NCI-H524 treated with DMSO at 0.1 percent for 48 hours (cell line): ENCODE data around the gene MTURN.
"Not testable (repeated sequence)": the region's sequence is repeated elsewhere in the genome, so short reads cannot be mapped to it uniquely, and the experiment has no call there.

Experiments used
- DNase-seq: peaks from one replicate; lab custom pipeline; 2025; lab: John Stamatoyannopoulos, UW

MTURN gene

GRCh38 chr7:30178748-30179436 lies 44.1 kb downstream of the MTURN start:
- DNase-seq: no peak

GRCh38 chr7:30180718-30181117 lies 45.9 kb downstream of the MTURN start:
- DNase-seq: no peak

- DNase-seq: no peak
Measured at GRCh38 chr7:30181211-30181610, 46.4 kb downstream of the MTURN start.

- DNase-seq: no peak
Measured at GRCh38 chr7:30181736-30182522, 47.1 kb downstream of the MTURN start.

GRCh38 chr7:30182814-30183213 lies 48.0 kb downstream of the MTURN start:
- DNase-seq: no peak

GRCh38 chr7:30183749-30184369 lies 49.1 kb downstream of the MTURN start:
- no peak for DNase-seq

GRCh38 chr7:30184791-30185487 lies 50.2 kb downstream of the MTURN start:
- no peak for DNase-seq

- DNase-seq: no peak
Measured at GRCh38 chr7:30185496-30185895, 50.7 kb downstream of the MTURN start.

GRCh38 chr7:30186725-30187124 lies 51.9 kb downstream of the MTURN start:
- no peak for DNase-seq

- no peak for DNase-seq
Measured at GRCh38 chr7:30187513-30187912, 52.7 kb downstream of the MTURN start.

GRCh38 chr7:30188381-30188780 lies 53.6 kb downstream of the MTURN start:
- not testable (repeated sequence) for DNase-seq

- DNase-seq: no peak
Measured at GRCh38 chr7:30188811-30189210, 54.0 kb downstream of the MTURN start.

- no peak for DNase-seq
Measured at GRCh38 chr7:30191809-30192208, 57.0 kb downstream of the MTURN start.

- DNase-seq: no peak
Measured at GRCh38 chr7:30193336-30193943, 58.7 kb downstream of the MTURN start.

- no peak for DNase-seq
Measured at GRCh38 chr7:30196408-30196807, 61.6 kb downstream of the MTURN start.

- no peak for DNase-seq
Measured at GRCh38 chr7:30197438-30197837, 62.7 kb downstream of the MTURN start.

GRCh38 chr7:30199271-30199670 lies 64.5 kb downstream of the MTURN start:
- no peak for DNase-seq

- no peak for DNase-seq
Measured at GRCh38 chr7:30200591-30200990, 65.8 kb downstream of the MTURN start.

GRCh38 chr7:30201161-30201666 lies 66.4 kb downstream of the MTURN start:
- DNase-seq: no peak

- DNase-seq: no peak
Measured at GRCh38 chr7:30201921-30202320, 67.1 kb downstream of the MTURN start.

GRCh38 chr7:30202671-30203070 lies 67.9 kb downstream of the MTURN start:
- DNase-seq: no peak

GRCh38 chr7:30206491-30206890 lies 71.7 kb downstream of the MTURN start:
- DNase-seq: peak; percentile 79
